Femur (tissue), 1 donor: ENCODE results near the gene CAPN2.
"Not testable (repeated sequence)": the region's sequence is repeated elsewhere in the genome, so short reads cannot be mapped to it uniquely, and the experiment has no call there.

ENCODE experiments used
- DNase-seq: peaks from one replicate; pipeline ENCODE4 v3.0.0-alpha.2; 2017

The CAPN2 gene

GRCh38 chr1:223793716-223794115 is 81.4 kb downstream of the CAPN2 start:
- DNase-seq, result no peak

DNA sequence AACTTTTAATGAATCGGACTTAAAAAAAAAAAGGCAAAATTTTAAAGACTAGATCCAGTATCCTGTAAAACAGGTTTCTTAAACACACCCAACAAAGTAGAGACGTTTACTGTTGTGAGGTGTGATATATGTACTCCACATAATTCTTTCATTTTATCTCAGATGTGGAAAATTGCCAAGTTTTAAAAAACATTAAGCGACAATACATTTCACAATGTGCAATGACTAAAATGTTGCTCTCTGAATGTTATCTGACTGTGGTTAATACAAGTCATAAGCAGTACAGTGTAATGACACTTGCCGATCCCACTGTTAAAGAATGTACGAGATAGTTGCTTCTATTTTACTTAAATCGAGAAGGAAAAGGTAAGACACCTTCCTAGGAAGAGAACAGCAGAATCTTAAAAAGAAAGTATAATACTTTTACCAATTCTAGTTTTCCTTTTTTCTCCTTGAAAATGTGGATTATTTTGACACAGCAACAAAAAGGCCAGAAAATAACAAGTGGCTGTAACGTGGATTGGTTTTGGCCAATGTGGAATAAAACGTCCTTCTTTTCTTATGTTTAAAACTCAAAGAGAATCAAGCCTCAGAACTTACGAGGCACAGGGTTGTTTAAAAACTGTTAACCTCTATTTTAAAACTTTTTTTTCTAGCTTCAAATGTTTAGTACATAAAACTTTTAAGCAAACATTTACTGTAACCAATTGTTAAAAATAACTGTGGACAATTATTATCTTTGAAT is 82.0 kb downstream of the CAPN2 start:
- no peak for DNase-seq

DNA sequence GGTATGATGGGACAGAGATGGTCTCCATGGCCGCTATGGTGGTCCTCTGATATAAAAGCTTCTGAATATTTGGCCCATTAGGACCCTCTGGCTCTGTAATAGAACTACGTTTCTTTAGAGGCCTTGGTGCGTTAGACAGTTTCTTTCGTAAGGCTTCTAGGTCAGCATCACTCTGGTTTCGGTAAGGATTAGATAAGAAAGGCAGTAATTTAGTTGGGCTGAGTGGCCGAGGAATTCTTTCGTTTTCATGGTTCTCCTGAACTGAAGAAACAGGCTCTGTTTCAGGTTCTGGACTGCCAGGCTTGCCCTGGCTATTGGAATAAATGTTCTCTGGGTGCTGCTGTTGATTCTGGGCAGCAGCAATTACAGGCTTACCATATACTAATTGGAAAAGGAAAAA is 83.9 kb downstream of the CAPN2 start:
- DNase-seq, result no peak

DNA sequence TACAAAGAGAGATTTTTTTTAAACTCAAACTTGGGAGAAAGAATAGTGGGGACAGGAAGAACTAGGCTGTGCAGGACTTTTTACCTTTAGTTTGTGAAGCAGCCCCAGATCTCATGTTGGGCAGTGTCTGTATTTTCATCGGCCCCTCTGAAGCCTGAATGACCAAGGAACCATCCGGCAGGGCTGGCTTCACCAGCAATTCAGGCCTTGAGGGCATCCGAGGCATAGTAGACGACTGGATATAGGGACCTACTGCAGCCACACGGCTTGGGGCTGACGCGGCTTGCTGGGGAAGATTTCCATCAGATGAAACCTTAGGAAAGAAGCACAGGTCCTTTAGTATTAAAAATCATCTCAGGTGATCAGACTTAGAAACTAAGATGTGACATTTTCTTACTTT is 89.7 kb downstream of the CAPN2 start:
- DNase-seq, result no peak

DNA sequence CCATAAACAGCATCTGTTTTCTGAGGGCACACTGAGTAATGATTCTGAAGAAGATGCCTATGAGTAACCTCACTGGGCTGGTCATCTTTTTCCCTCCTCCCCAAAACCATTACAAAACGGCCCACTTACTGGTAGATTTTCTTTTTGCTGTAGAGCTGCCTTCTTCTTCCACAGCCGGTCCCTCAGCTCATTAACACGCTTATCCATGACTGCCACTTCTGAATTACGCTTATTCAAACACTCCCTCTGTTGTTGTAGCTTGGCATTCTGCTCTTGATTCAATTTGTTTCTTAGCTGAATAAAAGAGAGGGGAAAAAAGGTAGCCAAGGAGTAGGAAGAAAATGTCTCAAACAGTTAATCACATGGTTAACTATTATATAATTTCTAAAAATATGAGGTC is 90.3 kb downstream of the CAPN2 start:
- DNase-seq, result no peak

DNA sequence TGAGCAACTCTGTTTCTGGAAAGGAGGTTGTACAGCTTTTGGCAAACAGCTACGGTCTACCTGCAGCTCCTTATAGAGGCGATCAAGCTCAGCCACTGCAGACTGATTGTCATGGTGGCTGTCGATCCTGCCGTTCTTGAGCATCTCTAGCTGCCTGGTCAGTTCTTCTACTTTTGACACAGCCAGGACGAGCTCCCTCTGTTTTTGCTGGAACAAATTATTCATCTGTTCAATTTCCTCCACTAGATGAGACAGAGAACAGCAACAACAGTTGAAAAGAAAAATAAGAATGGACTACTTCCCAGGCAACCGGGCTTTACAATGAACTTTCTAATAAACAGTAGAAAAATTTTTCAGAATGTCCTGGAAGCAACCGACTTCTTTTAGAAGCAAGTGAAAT is 90.9 kb downstream of the CAPN2 start:
- no peak for DNase-seq

DNA sequence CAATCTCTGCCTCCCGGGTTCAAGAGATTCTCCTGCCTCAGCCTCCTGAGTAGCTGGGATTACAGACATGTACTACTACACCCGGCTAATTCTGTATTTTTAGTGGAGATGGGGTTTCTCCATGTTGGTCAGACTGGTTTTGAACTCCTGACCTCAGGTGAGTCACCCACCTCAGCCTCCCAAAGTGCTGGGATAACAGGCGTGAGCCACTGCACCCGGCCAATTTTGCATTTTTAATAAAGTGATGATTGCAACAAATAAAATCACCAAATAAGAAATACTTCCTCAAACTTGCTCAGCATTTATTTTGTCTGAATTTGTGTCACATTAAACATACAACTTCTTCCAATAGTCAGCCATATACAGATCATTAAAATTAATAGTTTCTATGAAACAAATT is 97.6 kb downstream of the CAPN2 start:
- not testable (repeated sequence) for DNase-seq

DNA sequence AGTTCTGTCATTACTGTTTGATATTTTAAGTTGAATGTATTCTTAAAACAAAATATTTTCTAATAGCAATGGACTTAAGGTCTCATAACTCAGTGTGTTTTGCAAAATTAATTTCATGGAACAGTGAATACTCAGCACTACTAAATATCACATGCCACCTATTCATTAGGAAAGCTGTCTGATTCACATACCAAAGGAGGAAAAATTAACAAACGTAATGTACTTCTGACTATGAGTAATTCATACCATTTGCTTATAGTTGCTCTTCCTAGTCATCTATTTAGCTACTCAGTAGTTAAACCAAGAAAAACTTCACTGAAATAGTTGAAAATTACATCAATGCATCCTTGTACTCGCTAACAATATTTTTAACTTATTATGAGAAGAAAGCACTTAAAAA is 98.2 kb downstream of the CAPN2 start:
- DNase-seq, result no peak

DNA sequence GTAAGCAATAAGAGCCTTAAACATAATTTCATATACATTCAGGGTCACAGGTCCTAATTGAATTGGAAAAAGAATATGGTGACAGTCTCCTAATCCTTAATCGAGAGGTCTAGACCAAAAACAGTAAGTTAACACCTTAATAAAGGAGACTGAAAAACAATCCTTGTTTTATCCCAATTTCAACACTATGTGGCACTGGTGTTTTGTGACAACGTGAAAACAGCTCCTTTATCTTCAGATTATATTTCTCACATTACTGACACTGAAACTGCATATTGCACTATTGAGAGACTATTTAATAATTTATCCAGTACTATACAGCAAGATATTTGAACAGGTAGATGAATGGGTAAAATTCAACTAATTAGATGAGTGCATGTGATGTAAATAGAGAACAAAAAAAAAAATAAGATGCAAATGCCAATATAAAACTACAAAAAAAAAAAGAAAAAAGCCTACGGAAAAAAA is 99.3 kb downstream of the CAPN2 start:
- DNase-seq, result no peak

DNA sequence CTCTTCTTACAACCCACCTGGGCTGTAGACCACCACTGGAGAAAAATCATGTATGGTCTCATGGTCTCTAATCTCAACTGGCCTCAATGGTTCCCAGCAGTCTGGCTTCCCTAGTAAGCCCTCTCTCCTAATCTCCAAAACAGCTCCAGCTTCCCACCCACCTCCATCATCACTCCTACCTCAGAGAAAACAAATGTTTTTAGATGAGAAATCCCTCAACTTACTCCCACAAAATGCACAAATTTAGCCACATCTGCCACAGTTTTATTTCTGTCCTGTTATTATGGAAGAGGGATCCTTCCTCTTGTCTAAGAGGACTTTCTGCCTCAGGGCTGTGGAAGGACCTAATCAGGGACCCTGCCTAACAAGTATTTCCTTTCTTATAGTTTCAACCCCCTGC is 101.3 kb downstream of the CAPN2 start:
- DNase-seq, result no peak

- no peak for DNase-seq
Observed at GRCh38 chr1:223815020-223815853, 102.9 kb downstream of the CAPN2 start.

- no peak for DNase-seq
Observed at GRCh38 chr1:223815865-223816264, 103.5 kb downstream of the CAPN2 start.

GRCh38 chr1:223817265-223817664 is 104.9 kb downstream of the CAPN2 start:
- not testable (repeated sequence) for DNase-seq

GRCh38 chr1:223819730-223820514 is 107.6 kb downstream of the CAPN2 start:
- DNase-seq, result no peak

DNA sequence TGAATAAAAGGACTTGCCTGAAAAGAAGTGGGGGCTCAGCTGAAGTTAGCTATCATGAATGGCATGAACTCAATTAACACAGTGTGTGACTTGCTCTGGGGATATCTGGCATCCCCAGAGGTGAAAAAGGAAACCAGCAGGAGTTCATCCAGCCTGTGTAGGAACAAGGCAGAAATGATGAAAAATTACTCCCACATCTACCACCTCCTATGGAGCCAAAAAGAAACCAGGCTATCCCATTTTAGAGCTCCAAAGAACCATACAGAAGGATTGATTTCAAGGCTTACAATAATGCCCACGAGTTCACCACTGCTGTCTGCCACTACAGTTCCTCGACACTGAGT is 108.1 kb downstream of the CAPN2 start:
- DNase-seq, result no peak

DNA sequence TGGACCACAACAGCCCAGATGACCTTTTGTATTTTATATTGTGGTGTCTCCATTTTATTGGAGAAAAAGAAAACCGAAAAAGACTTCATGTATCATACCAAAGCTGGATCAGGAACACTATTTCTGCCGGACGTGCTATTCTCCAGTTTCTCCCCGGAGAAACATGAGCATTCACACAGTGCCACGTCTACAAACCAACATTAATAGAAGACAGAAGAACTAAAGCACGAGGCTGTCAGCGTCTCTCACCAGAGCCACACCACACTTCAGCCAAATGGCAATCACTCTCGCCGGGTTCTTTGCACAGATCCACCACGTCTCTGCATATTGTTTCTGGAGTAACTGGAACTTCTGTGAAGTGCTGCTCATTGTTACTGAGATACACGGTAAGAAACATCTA is 108.6 kb downstream of the CAPN2 start:
- DNase-seq, result no peak

DNA sequence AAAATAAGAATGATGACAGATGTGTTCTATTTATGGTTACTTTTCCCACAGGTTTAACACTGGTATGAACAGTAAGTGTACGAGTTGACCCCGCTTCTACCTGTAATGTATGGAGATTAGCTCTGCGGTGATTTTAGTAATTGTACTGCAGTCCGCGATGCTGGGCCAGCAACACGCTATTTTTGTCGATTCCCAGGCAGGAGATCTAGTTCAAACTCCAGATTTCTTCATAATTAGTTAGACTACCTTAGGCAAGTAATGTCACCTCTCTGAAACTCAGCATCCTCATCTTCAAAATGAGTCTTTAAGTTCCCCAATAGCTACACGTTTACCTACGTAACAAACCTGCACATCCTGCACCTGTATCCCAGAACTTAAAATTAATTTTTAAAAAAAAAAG is 111.9 kb downstream of the CAPN2 start:
- DNase-seq, result no peak

DNA sequence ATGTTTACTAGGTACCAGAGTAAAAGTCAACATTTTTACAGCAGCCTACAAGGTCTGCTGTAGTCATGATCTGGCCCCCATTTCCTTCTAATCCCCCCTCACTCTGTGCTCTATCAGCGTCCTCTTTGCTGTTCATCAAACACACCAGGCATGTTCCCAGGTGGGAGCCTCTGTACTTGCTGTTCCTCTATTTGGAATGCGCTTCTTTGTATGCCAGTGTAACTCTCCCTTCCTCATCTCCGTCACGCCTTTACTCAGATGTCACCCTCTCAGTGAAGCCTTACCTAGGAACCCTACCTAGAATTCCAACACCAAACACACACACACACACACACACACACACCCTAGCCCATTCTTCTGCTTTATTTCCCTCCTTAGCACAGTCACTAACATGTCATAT is 112.4 kb downstream of the CAPN2 start:
- no peak for DNase-seq
